Activated B cell treated with CpG ODN at 0.5 μM for 24 hours (primary cell): Measurements from ENCODE around the gene ARHGAP19. TPM values are rescaled to one million over a fixed set of nuclear protein-coding genes. Genes with fewer than 3 reads are reported as not detected.

Source experiments
- ATAC-seq: fragments of 200-7000 bp; cut with Tn5 transposase; one replicate; pipeline ENCODE4 v1.10.0; 2021; ENCODE audit warnings: low read depth, mild to moderate bottlenecking, moderate library complexity
- CTCF ChIA-PET: fragments of 350-600 bp; sonication (Branson Sonifier 250); formaldehyde crosslinking; loops from one replicate; lab custom pipeline; 2021; ENCODE audit warnings: antibody characterized with exemption; lab: Charles Lee
- POLR2A ChIA-PET: fragments of 350-600 bp; sonication (Branson Sonifier 250); formaldehyde crosslinking; loops from one replicate; lab custom pipeline; 2021; ENCODE audit warnings: antibody characterized with exemption; lab: Charles Lee
- DNase-seq: peaks from one replicate; pipeline ENCODE4 v3.0.0; 2022
- H3K27ac Mint-ChIP-seq: one replicate; pipeline ENCODE4 v1.8.0; 2020; ENCODE audit warnings: mixed read lengths
- H3K27me3 Mint-ChIP-seq: one replicate; pipeline ENCODE4 v1.8.0; 2021; ENCODE audit warnings: mixed read lengths
- H3K36me3 Mint-ChIP-seq: one replicate; pipeline ENCODE4 v1.8.0; 2021; ENCODE audit warnings: low read depth, mixed read lengths
- H3K4me1 Mint-ChIP-seq: one replicate; pipeline ENCODE4 v1.8.0; 2021; ENCODE audit warnings: mixed read lengths
- H3K4me3 Mint-ChIP-seq: one replicate; pipeline ENCODE4 v1.8.0; 2020; ENCODE audit warnings: mild to moderate bottlenecking, mixed read lengths
- H3K9me3 Mint-ChIP-seq: one replicate; pipeline ENCODE4 v1.8.0; 2020; ENCODE audit warnings: mixed read lengths
- CTCF ChIP-seq: fragments of 200-600 bp; IDR thresholded peaks from one replicate; pipeline ENCODE4 v1.8.0; 2022; ENCODE audit warnings: antibody characterized with exemption, mild to moderate bottlenecking
- intact Hi-C: fragments of 100-400 bp; cut with micrococcal nuclease; formaldehyde crosslinking; loops from one replicate; pipeline ENCODE4 v1.15.1; 2024
- total RNA-seq: library from RNA; stranded (reverse); gene quantifications from 2 replicates; pipeline ENCODE4 v1.2.3, GENCODE V29; 2022

The ARHGAP19 gene
- total RNA-seq, 1 donor from 2014 or later: 14.7 TPM

GRCh38 chr10:97261656-97262055, 30.8 kb downstream of the ARHGAP19 start:
- DNase-seq (no peak), ATAC-seq (no peak)
- Mint-ChIP-seq H3K4me1 (peaks cover 2% of the 10 kb centered on the region), H3K27ac (no peak overlapping the region), H3K4me3 (no peak overlapping the region), H3K9me3 (peaks cover 2% of the 10 kb centered on the region), H3K27me3 (no peaks in the 10 kb centered on the region), H3K36me3 (peaks cover 57% of the 10 kb centered on the region)
- CTCF ChIA-PET: no interaction called here
- POLR2A ChIA-PET: no interaction called here
- no peak for TF ChIP-seq CTCF
- intact Hi-C loops: no loop called here

- TF ChIP-seq CTCF: no peak
- no peaks in the 10 kb centered on the region for H3K4me1 Mint-ChIP-seq
- intact Hi-C loops: no loop called here
- POLR2A ChIA-PET: no interaction called here
- ATAC-seq: no peak
- no peak overlapping the region for H3K27ac Mint-ChIP-seq
- CTCF ChIA-PET: no interaction called here
- H3K9me3 Mint-ChIP-seq: no peaks in the 10 kb centered on the region
- H3K4me3 Mint-ChIP-seq: no peak overlapping the region
- peaks cover 56% of the 10 kb centered on the region for H3K36me3 Mint-ChIP-seq
- no peak for DNase-seq
- no peaks in the 10 kb centered on the region for H3K27me3 Mint-ChIP-seq
Measured at GRCh38 chr10:97261183-97261582, 31.3 kb downstream of the ARHGAP19 start.

GRCh38 chr10:97259119-97259518, 33.3 kb downstream of the ARHGAP19 start:
- intact Hi-C loops: no loop called here
- H3K27ac Mint-ChIP-seq: no peak overlapping the region
- peaks cover 60% of the 10 kb centered on the region for H3K36me3 Mint-ChIP-seq

GRCh38 chr10:97256356-97256755, 36.1 kb downstream of the ARHGAP19 start:
- DNase-seq (no peak), ATAC-seq (no peak)
- peaks cover 3% of the 10 kb centered on the region for H3K9me3 Mint-ChIP-seq
- H3K27me3 Mint-ChIP-seq: no peaks in the 10 kb centered on the region
- peaks cover 13% of the 10 kb centered on the region for H3K4me1 Mint-ChIP-seq
- TF ChIP-seq CTCF: no peak
- ChIA-PET POLR2A (no interaction called here), CTCF (no interaction called here)
- intact Hi-C loops: no loop called here
- peaks cover 61% of the 10 kb centered on the region for H3K36me3 Mint-ChIP-seq
- H3K27ac Mint-ChIP-seq: no peak overlapping the region
- no peak overlapping the region for H3K4me3 Mint-ChIP-seq

More at GRCh38 chr10:97259119-97259518, 33.3 kb downstream of the ARHGAP19 start:
- Mint-ChIP-seq H3K27me3 (no peaks in the 10 kb centered on the region), H3K4me1 (no peaks in the 10 kb centered on the region), H3K4me3 (no peak overlapping the region), H3K9me3 (peaks cover 3% of the 10 kb centered on the region)
- no peak for TF ChIP-seq CTCF
- ATAC-seq (no peak), DNase-seq (no peak)
- ChIA-PET CTCF (no interaction called here), POLR2A (no interaction called here)

GRCh38 chr10:97255512-97256293, 36.7 kb downstream of the ARHGAP19 start:
- ChIA-PET POLR2A (no interaction called here), CTCF (no interaction called here)
- H3K4me3 Mint-ChIP-seq: no peak overlapping the region
- intact Hi-C loops: no loop called here
- no peak for DNase-seq
- no peak for TF ChIP-seq CTCF
- no peak for ATAC-seq
- no peak overlapping the region for H3K27ac Mint-ChIP-seq
- no peaks in the 10 kb centered on the region for H3K27me3 Mint-ChIP-seq
- peaks cover 13% of the 10 kb centered on the region for H3K4me1 Mint-ChIP-seq
- H3K9me3 Mint-ChIP-seq: peaks cover 3% of the 10 kb centered on the region
- H3K36me3 Mint-ChIP-seq: peaks cover 61% of the 10 kb centered on the region
